ENCODE measurements around the gene FPR3. TPM values are rescaled to one million over a fixed set of nuclear protein-coding genes. Genes with fewer than 3 reads are reported as not detected.

FPR3 gene
- total RNA-seq, 1 donor from 2014 or later: not detected

DNA sequence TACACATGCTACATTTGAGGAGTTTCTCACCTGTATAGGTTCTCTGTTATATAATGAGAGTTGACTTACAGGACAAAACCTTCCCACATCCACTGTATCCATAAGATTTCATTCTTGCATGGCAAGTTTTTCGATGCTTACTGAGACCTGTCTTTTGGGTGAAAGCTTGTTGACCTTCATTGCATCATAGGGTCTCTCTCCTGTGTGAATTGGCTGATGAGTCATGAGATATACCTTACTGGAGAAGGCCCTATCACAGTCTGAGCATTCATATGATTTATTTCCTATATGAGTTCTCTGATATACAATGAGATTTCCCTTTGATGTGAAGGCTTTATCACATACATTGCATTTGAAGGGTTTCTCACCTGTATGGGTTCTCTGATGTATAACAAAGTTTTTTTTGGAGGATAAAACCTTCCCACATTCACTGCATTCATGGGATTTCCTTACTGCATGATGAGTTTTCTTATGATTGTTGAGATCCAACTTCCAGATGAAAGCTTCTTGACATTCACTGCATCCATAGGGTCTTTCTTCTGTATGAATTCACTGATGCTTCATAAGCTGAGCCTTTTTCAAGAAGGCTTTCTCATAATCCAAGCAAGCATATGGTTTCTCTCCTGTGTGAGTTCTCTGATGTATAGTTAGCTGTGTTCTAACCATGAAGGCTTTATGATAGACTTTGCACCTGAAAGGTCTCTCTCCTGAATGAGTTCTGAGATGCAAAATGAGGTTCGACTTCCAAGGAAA is 67.1 kb downstream of the FPR3 start:
- H3K36me3 ChIP-seq (ENCODE audit: control insufficient read depth, insufficient read depth, low read length): no peaks in the 10 kb centered on the region
- H3K27me3 ChIP-seq (ENCODE audit: control insufficient read depth, insufficient read depth, low read length): no peaks in the 10 kb centered on the region
- DNase-seq (ENCODE audit: low read depth): no peak
- H3K4me3 ChIP-seq (ENCODE audit: low read depth, low read length): no peak overlapping the region
- TF ChIP-seq, protein P1, sequence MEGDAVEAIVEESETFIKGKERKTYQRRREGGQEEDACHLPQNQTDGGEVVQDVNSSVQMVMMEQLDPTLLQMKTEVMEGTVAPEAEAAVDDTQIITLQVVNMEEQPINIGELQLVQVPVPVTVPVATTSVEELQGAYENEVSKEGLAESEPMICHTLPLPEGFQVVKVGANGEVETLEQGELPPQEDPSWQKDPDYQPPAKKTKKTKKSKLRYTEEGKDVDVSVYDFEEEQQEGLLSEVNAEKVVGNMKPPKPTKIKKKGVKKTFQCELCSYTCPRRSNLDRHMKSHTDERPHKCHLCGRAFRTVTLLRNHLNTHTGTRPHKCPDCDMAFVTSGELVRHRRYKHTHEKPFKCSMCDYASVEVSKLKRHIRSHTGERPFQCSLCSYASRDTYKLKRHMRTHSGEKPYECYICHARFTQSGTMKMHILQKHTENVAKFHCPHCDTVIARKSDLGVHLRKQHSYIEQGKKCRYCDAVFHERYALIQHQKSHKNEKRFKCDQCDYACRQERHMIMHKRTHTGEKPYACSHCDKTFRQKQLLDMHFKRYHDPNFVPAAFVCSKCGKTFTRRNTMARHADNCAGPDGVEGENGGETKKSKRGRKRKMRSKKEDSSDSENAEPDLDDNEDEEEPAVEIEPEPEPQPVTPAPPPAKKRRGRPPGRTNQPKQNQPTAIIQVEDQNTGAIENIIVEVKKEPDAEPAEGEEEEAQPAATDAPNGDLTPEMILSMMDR (IDR thresholded peaks at IDR 0.05; ENCODE audit: insufficient read depth, low read length, poor library complexity, severe bottlenecking): no peak

DNA sequence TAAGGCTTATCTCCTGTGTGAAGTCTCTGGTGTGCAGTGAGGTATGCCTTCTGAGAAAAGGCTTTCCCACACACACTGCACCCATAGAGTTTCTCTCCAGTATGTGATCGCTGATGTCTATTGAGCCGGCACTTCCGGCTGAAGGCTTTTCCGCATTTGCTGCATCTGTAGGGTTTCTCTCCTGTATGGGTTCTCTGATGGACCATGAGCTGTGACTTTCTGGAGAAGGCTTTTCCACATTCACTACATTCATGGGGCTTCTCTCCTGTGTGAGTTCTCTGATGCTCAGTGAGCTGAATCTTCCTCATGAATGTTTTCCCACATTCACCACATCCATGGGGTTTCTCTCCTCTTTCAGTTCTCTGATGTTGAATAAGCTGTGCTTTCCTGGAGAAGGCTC is 78.1 kb downstream of the FPR3 start:
- DNase-seq (ENCODE audit: low read depth): no peak
- no peaks in the 10 kb centered on the region for H3K36me3 ChIP-seq (ENCODE audit: control insufficient read depth, insufficient read depth, low read length)

More for the DNA sequence above, 78.1 kb downstream of the FPR3 start:
- Histone ChIP-seq H3K4me3 (ENCODE audit: low read depth, low read length) (no peak overlapping the region), H3K27me3 (ENCODE audit: control insufficient read depth, insufficient read depth, low read length) (no peaks in the 10 kb centered on the region)
- TF ChIP-seq, protein P1 (IDR thresholded peaks at IDR 0.05; ENCODE audit: insufficient read depth, low read length, poor library complexity, severe bottlenecking): no peak

Other genes with a start within 250 kb of the FPR3 start
- gene ZNF175, start 223.9 kb upstream of the FPR3 start, total RNA-seq: 4.9 and 5.0 TPM in 2 replicates
- not detected in 2 replicates for gene SIGLEC5, start 164.8 kb upstream of the FPR3 start, total RNA-seq
- not detected in 2 replicates for gene SIGLEC14, start 148.3 kb upstream of the FPR3 start, total RNA-seq
- gene SPACA6, start 101.8 kb upstream of the FPR3 start, total RNA-seq: 7.8 and 12.6 TPM in 2 replicates
- not detected in 2 replicates for gene HAS1, start 71.2 kb upstream of the FPR3 start, total RNA-seq
- not detected in 2 replicates for gene FPR1, start 43.3 kb upstream of the FPR3 start, total RNA-seq
- gene FPR2, start 34.0 kb upstream of the FPR3 start, total RNA-seq: not detected in 2 replicates
- 4.0 and 10.2 TPM in 2 replicates for gene ZNF577, start 92.8 kb downstream of the FPR3 start, total RNA-seq
- 10.3 and 10.6 TPM in 2 replicates for gene ZNF649, start 109.9 kb downstream of the FPR3 start, total RNA-seq
- gene ZNF613, start 132.3 kb downstream of the FPR3 start, total RNA-seq: 3.4 and 5.8 TPM in 2 replicates
- 6.6 and 10.4 TPM in 2 replicates for gene ZNF350, start 191.7 kb downstream of the FPR3 start, total RNA-seq
- gene ZNF615, start 213.1 kb downstream of the FPR3 start, total RNA-seq: 3.2 and 13.1 TPM in 2 replicates
- gene ZNF614, start 233.2 kb downstream of the FPR3 start, total RNA-seq: 4.3 and 7.0 TPM in 2 replicates

Measured in kidney epithelial cell (primary cell).